NB4 (cell line): ENCODE data around the gene CCDC15.

Source experiments
- CTCF ChIP-seq: IDR thresholded peaks from one replicate; pipeline ENCODE4 v1.5.1; 2012; ENCODE audit warnings: low read depth, low read length
- POLR2A ChIP-seq: IDR thresholded peaks from 2 replicates; pipeline ENCODE4 v1.6.1; 2011; ENCODE audit warnings: mild to moderate bottlenecking; ENCODE audit not compliant: insufficient read length; ENCODE audit errors: extremely low read depth

DNA sequence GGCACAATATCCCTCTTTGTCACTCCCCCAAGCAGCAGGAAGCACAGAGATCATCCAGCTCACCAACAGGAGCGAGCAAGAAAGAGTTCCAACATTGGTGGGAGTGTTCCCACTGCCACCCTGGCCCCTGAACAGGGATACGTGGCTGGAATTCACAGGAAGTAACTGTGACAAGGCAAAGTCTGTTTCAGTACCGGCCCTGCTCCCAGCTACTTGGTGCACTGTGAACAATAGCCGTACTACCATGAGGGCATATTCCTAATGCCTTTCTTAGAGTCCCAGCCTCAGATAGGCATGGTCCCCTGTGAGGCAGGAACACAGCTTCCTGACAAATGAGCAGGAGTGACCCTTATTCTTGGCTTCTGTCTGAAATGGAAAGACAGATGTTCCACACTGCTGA lies 107.3 kb downstream of the CCDC15 start:
- TF ChIP-seq CTCF (no peak), POLR2A (no peak)
